CD4-positive, CD25-positive, alpha-beta regulatory T cell (primary cell): ENCODE data around the gene NDC80. TPM values are rescaled to one million over a fixed set of nuclear protein-coding genes. Genes with fewer than 3 reads are reported as not detected.

ENCODE experiments used
- ATAC-seq, 2 donors: fragments of 150-1000 bp; cut with Tn5 transposase; one replicate each; pipeline ENCODE4 v1.10.0; 2021; ENCODE audit warnings: low read depth in 2 of 2, moderate number of reproducible peaks in 2 of 2, moderate library complexity in 1 of 2
- DNase-seq, 3 donors: peaks; one replicate each; pipeline versions ENCODE4 v3.0.0 to v3.0.0-alpha.2; 2012 to 2022; ENCODE audit warnings: mixed read lengths in 1 of 3
- H3K27ac ChIP-seq: one replicate; pipeline ENCODE4 v1.7.0; 2013; ENCODE audit warnings: mild to moderate bottlenecking, low read length; ENCODE audit not compliant: insufficient read depth, poor library complexity, severe bottlenecking
- H3K27me3 ChIP-seq: one replicate; pipeline ENCODE4 v1.7.0; 2013; ENCODE audit warnings: low read length; ENCODE audit not compliant: control insufficient read depth, insufficient read depth
- H3K36me3 ChIP-seq: one replicate; pipeline ENCODE4 v1.7.0; 2013; ENCODE audit warnings: mild to moderate bottlenecking, low read length, moderate library complexity; ENCODE audit not compliant: control insufficient read depth, insufficient read depth
- H3K4me1 ChIP-seq: 2 replicates; pipeline ENCODE4 v1.7.0; 2013; ENCODE audit warnings: mild to moderate bottlenecking, low read length; ENCODE audit not compliant: insufficient read depth, control insufficient read depth, poor library complexity, severe bottlenecking
- H3K4me3 ChIP-seq: one replicate; pipeline ENCODE4 v1.7.0; 2013; ENCODE audit warnings: low read depth, mild to moderate bottlenecking, low read length, moderate library complexity
- H3K9me3 ChIP-seq, 2 experiments: 1 replicate in 1 of 2; 2 replicates in 1 of 2; pipeline ENCODE4 v1.7.0; 2013; ENCODE audit warnings: low read length in 2 of 2, mild to moderate bottlenecking in 1 of 2, moderate library complexity in 1 of 2; ENCODE audit not compliant: control insufficient read depth in 2 of 2
- H3K27ac Mint-ChIP-seq, 3 donors: one replicate each; pipeline ENCODE4 v1.8.0; 2020 to 2022; ENCODE audit warnings: mild to moderate bottlenecking in 3 of 3, mixed read lengths in 3 of 3, moderate library complexity in 2 of 3
- H3K27me3 Mint-ChIP-seq: one replicate; pipeline ENCODE4 v1.8.0; 2022; ENCODE audit warnings: mild to moderate bottlenecking, mixed read lengths
- H3K36me3 Mint-ChIP-seq: one replicate; pipeline ENCODE4 v1.8.0; 2020; ENCODE audit warnings: mixed read lengths
- H3K4me1 Mint-ChIP-seq, 4 donors: one replicate each; pipeline ENCODE4 v1.8.0; 2020 to 2022; ENCODE audit warnings: mixed read lengths in 4 of 4, mild to moderate bottlenecking in 1 of 4
- H3K4me3 Mint-ChIP-seq, 4 donors: one replicate each; pipeline ENCODE4 v1.8.0; 2020 to 2022; ENCODE audit warnings: mild to moderate bottlenecking in 4 of 4, mixed read lengths in 4 of 4, moderate library complexity in 3 of 4
- H3K9me3 Mint-ChIP-seq, 7 donors: one replicate each; pipeline ENCODE4 v1.8.0; 2020 to 2022; ENCODE audit warnings: mixed read lengths in 7 of 7, mild to moderate bottlenecking in 3 of 7, moderate library complexity in 2 of 7
- polyA plus RNA-seq, 4 donors: library from polyadenylated mRNA; unstranded; fragments of 300-500 nt; fragmentation: Illumina TruSeq; gene quantifications; one replicate each; pipeline ENCODE4 v1.2.3, GENCODE V29; 2021
- total RNA-seq: library from RNA; stranded (reverse); gene quantifications from one replicate; pipeline ENCODE4 v1.2.3, GENCODE V29; 2022

Gene NDC80
- total and polyA plus RNA-seq, 5 donors from 2014 or later, result 9.5 to 20.3 (median 11.3) TPM

DNA sequence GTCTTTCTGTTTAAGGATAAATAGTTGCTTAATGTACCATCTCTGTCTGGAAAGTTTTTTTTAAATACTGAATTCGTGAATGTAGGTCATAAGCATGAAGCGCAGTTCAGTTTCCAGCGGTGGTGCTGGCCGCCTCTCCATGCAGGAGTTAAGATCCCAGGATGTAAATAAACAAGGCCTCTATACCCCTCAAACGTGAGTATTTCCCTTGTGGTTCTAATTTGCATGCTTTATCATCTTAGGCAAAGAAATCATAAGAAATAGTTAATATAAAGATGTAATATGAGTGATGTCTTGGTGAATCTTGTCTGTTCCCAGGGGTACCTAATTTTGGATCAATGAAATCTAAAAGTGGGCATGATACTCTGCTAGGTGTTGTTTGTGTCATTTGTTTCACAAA lies 1.5 kb downstream of the NDC80 start:
- H3K36me3 ChIP-seq, result no peaks in the 10 kb centered on the region
- peaks cover 13% of the 10 kb centered on the region for H3K36me3 Mint-ChIP-seq
- H3K27me3 Mint-ChIP-seq, result no peaks in the 10 kb centered on the region
- no peaks in the 10 kb centered on the region for H3K9me3 ChIP-seq
- peaks cover 35 to 74% (median 54%) of the 10 kb centered on the region in 4 donors for H3K4me1 Mint-ChIP-seq
- H3K27ac ChIP-seq, result peak overlapping the region; percentile 98
- H3K9me3 Mint-ChIP-seq, result no peaks in the 10 kb centered on the region
- peak overlapping the region; percentile 76 to 100 (median 98) for H3K27ac Mint-ChIP-seq
- DNase-seq (no peak), ATAC-seq (no peak)
- H3K4me1 ChIP-seq, result peaks cover 45% of the 10 kb centered on the region
- no peaks in the 10 kb centered on the region for H3K27me3 ChIP-seq
- peak overlapping the region; percentile 98 for H3K4me3 ChIP-seq
- peak overlapping the region; percentile 99 to 100 (median 99) for H3K4me3 Mint-ChIP-seq

DNA sequence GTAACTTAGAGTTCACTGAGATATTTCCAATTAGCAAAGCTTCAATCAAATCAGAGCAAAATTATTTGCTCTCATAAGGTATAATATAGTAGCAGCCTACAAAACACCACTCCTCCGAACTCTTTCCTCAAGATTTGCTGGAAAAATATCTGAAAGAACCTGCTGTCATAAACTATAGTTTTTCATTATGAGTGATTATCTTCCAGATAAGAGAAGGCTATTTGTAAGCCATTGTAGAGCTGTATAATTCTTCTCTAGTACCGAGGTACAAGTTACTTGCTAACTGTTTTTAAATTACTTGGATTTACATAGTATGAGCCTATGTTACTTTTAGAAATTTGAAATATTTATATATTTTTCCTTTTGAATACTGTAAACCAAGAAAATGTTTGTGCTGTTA lies 2.1 kb downstream of the NDC80 start:
- H3K27me3 ChIP-seq, result no peaks in the 10 kb centered on the region
- peak overlapping the region; percentile 99 to 100 (median 99) for H3K4me3 Mint-ChIP-seq
- ATAC-seq, result no peak
- peaks cover 49% of the 10 kb centered on the region for H3K4me1 ChIP-seq
- peak overlapping the region; percentile 98 for H3K27ac ChIP-seq
- H3K27ac Mint-ChIP-seq, result peak overlapping the region; percentile 76 to 100 (median 98)
- H3K36me3 Mint-ChIP-seq, result peaks cover 14% of the 10 kb centered on the region
- H3K36me3 ChIP-seq, result no peaks in the 10 kb centered on the region
- peaks cover 36 to 74% (median 55%) of the 10 kb centered on the region in 4 donors for H3K4me1 Mint-ChIP-seq
- H3K27me3 Mint-ChIP-seq, result no peaks in the 10 kb centered on the region
- H3K9me3 ChIP-seq, result no peaks in the 10 kb centered on the region
- H3K4me3 ChIP-seq, result peak overlapping the region; percentile 98
- no peaks in the 10 kb centered on the region for H3K9me3 Mint-ChIP-seq
- no peak for DNase-seq

DNA sequence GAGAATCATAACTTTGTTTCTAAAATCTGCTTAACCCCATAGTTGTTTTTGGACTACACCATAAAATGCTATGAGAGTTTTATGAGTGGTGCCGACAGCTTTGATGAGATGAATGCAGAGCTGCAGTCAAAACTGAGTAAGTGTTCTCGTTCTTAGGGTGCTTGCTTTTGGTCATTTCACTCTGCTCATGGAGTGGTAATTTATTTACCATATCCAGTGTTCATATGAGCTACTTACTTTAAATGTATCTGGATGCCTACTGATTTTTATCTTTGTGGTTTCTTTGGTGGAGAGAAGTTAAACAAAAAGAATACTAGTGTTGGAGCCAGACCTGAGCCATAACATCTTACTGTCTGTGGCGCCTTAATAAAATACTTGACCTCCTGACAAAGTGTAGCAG lies 16.4 kb downstream of the NDC80 start:
- ATAC-seq (no peak), DNase-seq (no peak)
- Histone ChIP-seq H3K9me3 (no peaks in the 10 kb centered on the region), H3K4me3 (peak overlapping the region; percentile 47), H3K27ac (peak overlapping the region; percentile 25), H3K36me3 (no peaks in the 10 kb centered on the region), H3K27me3 (no peaks in the 10 kb centered on the region), H3K4me1 (peaks cover 43% of the 10 kb centered on the region)
- peaks cover 32 to 62% (median 47%) of the 10 kb centered on the region in 4 donors for H3K4me1 Mint-ChIP-seq
- peaks cover 7% of the 10 kb centered on the region for H3K36me3 Mint-ChIP-seq
- peak overlapping the region in 3 of 4 donors; percentile 1 to 27 (median 1) for H3K4me3 Mint-ChIP-seq
- peak overlapping the region in 2 of 3 donors; percentile 28 to 72 for H3K27ac Mint-ChIP-seq
- H3K9me3 Mint-ChIP-seq, result no peaks in the 10 kb centered on the region
- no peaks in the 10 kb centered on the region for H3K27me3 Mint-ChIP-seq

DNA sequence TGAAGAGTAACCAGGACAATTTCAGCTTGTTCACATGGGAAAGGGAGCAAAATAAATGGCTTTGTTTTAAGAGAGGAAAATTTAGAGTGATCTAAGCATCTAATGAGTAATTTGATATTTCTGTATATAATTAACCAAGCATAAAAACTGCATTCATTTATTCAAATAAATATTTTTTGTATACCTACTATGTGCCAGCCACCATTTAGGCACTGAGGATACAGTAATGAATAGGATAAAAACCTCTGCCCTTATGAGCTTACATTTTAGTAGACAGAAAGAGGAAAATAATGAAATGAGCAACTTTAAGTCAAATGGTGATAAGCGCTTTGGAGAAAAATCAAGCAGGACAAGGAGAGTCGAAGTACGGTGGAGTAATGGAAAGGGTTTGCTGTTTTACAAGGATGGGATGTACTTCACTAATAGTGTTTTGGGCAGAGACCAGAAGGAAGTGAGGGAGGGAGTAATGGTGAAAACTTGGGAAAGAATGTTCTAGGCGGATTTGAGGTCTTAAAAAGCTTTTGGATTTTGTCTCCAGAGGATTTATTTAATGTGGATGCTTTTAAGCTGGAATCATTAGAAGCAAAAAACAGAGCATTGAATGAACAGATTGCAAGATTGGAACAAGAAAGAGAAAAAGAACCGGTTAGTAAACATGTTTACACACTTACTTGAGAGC lies 17.4 kb downstream of the NDC80 start:
- H3K4me1 ChIP-seq, result peaks cover 43% of the 10 kb centered on the region
- Mint-ChIP-seq H3K9me3 (no peaks in the 10 kb centered on the region), H3K4me1 (peaks cover 32 to 60% (median 44%) of the 10 kb centered on the region in 4 donors), H3K27ac (peak overlapping the region; percentile 92 to 100 (median 93)), H3K36me3 (peaks cover 8% of the 10 kb centered on the region), H3K4me3 (peak overlapping the region; percentile 39 to 79 (median 65)), H3K27me3 (no peaks in the 10 kb centered on the region)
- no peaks in the 10 kb centered on the region for H3K27me3 ChIP-seq
- ATAC-seq, result no peak
- peak overlapping the region; percentile 78 for H3K27ac ChIP-seq
- H3K36me3 ChIP-seq, result no peaks in the 10 kb centered on the region
- H3K4me3 ChIP-seq, result peak overlapping the region; percentile 65
- no peaks in the 10 kb centered on the region for H3K9me3 ChIP-seq
- no peak for DNase-seq

DNA sequence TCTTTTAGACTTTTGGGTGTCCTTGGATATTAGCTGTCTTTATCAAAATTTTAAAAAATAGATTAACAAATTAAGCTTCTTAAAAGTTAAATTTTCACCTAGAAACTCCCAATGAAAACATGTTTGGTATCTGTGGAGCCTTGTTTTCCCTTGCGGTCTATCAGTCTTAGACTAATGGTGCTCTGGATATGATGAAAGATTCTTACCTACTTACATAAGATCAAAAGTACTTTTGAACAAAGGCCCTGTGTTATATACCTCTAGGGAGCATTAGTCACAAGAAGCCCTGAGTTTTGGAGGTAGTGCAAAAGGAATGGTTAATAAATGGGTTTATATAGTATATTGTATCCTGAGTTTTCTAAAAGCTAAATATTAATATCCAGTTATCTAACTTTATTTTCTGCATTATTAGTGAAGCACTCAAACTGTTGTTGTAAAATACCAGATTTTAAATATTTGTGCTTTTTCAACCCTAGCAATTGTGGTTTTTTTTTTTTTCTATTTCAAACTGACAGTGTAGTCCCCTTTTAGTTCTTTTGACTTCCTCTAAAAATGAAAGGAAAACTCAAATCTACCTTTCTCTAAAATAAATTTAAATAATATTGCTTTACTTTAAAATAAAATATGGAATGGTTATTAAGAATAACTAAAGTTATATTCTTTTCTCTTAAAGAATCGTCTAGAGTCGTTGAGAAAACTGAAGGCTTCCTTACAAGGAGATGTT lies 18.1 kb downstream of the NDC80 start:
- Mint-ChIP-seq H3K4me1 (peaks cover 35 to 67% (median 48%) of the 10 kb centered on the region in 4 donors), H3K27ac (peak overlapping the region; percentile 92 to 100 (median 93)), H3K27me3 (no peaks in the 10 kb centered on the region), H3K9me3 (no peaks in the 10 kb centered on the region), H3K4me3 (peak overlapping the region; percentile 39 to 84 (median 76)), H3K36me3 (peaks cover 8% of the 10 kb centered on the region)
- peak overlapping the region; percentile 78 for H3K27ac ChIP-seq
- peaks cover 43% of the 10 kb centered on the region for H3K4me1 ChIP-seq
- ATAC-seq (peak; percentile 81 to 82), DNase-seq (peak in 2 of 3 donors; percentile 39 to 44)
- H3K4me3 ChIP-seq, result peak overlapping the region; percentile 65
- no peaks in the 10 kb centered on the region for H3K9me3 ChIP-seq
- no peaks in the 10 kb centered on the region for H3K27me3 ChIP-seq
- no peaks in the 10 kb centered on the region for H3K36me3 ChIP-seq

DNA sequence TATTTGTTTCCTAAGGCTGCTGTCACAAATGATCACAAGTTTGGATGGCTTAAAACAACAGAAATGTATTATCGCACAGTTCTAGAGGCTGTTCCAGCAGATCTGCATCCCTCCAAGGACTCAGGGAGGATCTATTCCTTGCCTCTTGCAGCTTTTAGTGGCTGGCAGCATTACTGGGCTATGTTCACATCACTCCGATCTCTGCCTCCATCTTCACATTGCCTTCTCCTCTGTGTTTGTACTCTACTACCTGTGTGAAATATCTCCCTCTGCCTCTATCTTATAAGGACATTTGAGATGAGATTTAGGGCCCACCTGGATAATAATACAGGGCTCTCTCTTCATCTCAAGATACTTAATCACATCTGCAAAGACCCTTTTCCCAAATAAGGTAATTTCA lies 18.9 kb downstream of the NDC80 start:
- Mint-ChIP-seq H3K4me3 (peak overlapping the region; percentile 46 to 71 (median 64)), H3K4me1 (peaks cover 38 to 71% (median 47%) of the 10 kb centered on the region in 4 donors), H3K27ac (peak overlapping the region; percentile 89 to 93 (median 91)), H3K27me3 (no peaks in the 10 kb centered on the region), H3K9me3 (no peaks in the 10 kb centered on the region), H3K36me3 (peaks cover 8% of the 10 kb centered on the region)
- H3K4me1 ChIP-seq, result peaks cover 43% of the 10 kb centered on the region
- no peaks in the 10 kb centered on the region for H3K9me3 ChIP-seq
- H3K27ac ChIP-seq, result peak overlapping the region; percentile 78
- H3K27me3 ChIP-seq, result no peaks in the 10 kb centered on the region
- H3K4me3 ChIP-seq, result peak overlapping the region; percentile 65
- no peak for DNase-seq
- no peak for ATAC-seq
- H3K36me3 ChIP-seq, result peaks cover under 1% of the 10 kb centered on the region

DNA sequence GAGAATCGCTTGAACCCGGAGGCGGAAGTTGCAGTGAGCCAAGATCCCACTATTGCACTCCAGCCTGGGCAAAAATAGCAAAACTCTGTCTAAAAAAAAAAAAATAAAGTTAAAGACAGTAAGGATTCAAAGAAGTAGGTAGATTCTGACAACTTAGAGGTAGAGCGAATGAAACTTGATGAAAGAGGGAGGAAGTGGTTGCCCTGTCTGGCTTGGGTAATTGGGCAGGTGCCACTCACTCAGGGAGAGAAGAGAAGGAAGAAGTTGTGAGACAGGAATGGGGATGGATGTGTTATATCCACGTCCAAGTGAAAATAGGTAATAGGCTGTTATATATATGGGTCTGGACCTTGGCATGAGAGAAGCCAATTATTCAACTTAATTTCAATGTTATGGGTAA lies 26.3 kb downstream of the NDC80 start:
- Histone ChIP-seq H3K27ac (peak overlapping the region; percentile 14), H3K36me3 (peaks cover 7% of the 10 kb centered on the region), H3K9me3 (no peaks in the 10 kb centered on the region), H3K4me1 (peaks cover 26% of the 10 kb centered on the region), H3K27me3 (no peaks in the 10 kb centered on the region), H3K4me3 (no peak overlapping the region)
- Mint-ChIP-seq H3K27me3 (no peaks in the 10 kb centered on the region), H3K4me1 (peaks cover 28 to 58% (median 48%) of the 10 kb centered on the region in 4 donors), H3K9me3 (peaks cover 0 to 4% (median 0%) of the 10 kb centered on the region in 7 donors), H3K4me3 (peak overlapping the region in 3 of 4 donors; percentile 5 to 29 (median 6)), H3K27ac (peak overlapping the region; percentile 42 to 94 (median 83)), H3K36me3 (peaks cover 7% of the 10 kb centered on the region)
- ATAC-seq, result peak; percentile 74 to 83
- peak in 2 of 3 donors; percentile 35 to 63 for DNase-seq
